Endodermal cell (in vitro differentiated cells): ENCODE results near the gene KATNBL1. TPM values are rescaled to one million over a fixed set of nuclear protein-coding genes. Genes with fewer than 3 reads are reported as not detected.

Experiments used
- DNase-seq: peaks from one replicate; pipeline ENCODE4 v3.0.0-alpha.2; 2017
- H3K27ac ChIP-seq: 2 replicates; pipeline ENCODE4 v1.5.1; 2013; ENCODE audit warnings: mild to moderate bottlenecking, low read depth, low read length, moderate library complexity
- H3K27me3 ChIP-seq: 2 replicates; pipeline ENCODE4 v1.6.1; 2013; ENCODE audit warnings: mild to moderate bottlenecking, low read length, moderate library complexity; ENCODE audit not compliant: insufficient read depth, control insufficient read depth, poor library complexity, severe bottlenecking
- H3K36me3 ChIP-seq: 2 replicates; pipeline ENCODE4 v1.7.0; 2013; ENCODE audit warnings: mild to moderate bottlenecking, low read length, moderate library complexity; ENCODE audit not compliant: control insufficient read depth, insufficient read depth
- H3K4me1 ChIP-seq: one replicate; pipeline ENCODE4 v1.7.0; 2013; ENCODE audit warnings: low read length; ENCODE audit not compliant: control insufficient read depth, insufficient read depth
- H3K4me3 ChIP-seq: 2 replicates; pipeline ENCODE4 v1.5.1; 2013; ENCODE audit warnings: mild to moderate bottlenecking, low read length, moderate library complexity
- H3K9ac ChIP-seq: 2 replicates; pipeline ENCODE4 v1.6.1; 2013; ENCODE audit warnings: mild to moderate bottlenecking, low read length, moderate library complexity; ENCODE audit not compliant: poor library complexity, severe bottlenecking; ENCODE audit errors: extremely low read depth
- H3K9me3 ChIP-seq: 2 replicates; pipeline ENCODE4 v1.6.1; 2013; ENCODE audit warnings: mild to moderate bottlenecking, low read length, moderate library complexity; ENCODE audit not compliant: control insufficient read depth
- H3K27ac Mint-ChIP-seq: 2 replicates; pipeline ENCODE4 v1.8.0; 2020; ENCODE audit warnings: mixed read lengths
- H3K27me3 Mint-ChIP-seq: 2 replicates; pipeline ENCODE4 v1.8.0; 2021; ENCODE audit warnings: mild to moderate bottlenecking, mixed read lengths; ENCODE audit not compliant: insufficient read depth
- H3K36me3 Mint-ChIP-seq: 2 replicates; pipeline ENCODE4 v1.8.0; 2020; ENCODE audit warnings: low read depth, mixed read lengths
- H3K4me1 Mint-ChIP-seq: 2 replicates; pipeline ENCODE4 v1.8.0; 2020; ENCODE audit warnings: mixed read lengths
- H3K4me3 Mint-ChIP-seq: 2 replicates; pipeline ENCODE4 v1.8.0; 2020; ENCODE audit warnings: mild to moderate bottlenecking, moderate library complexity, mixed read lengths
- H3K9me3 Mint-ChIP-seq: 2 replicates; pipeline ENCODE4 v1.8.0; 2020; ENCODE audit warnings: mild to moderate bottlenecking, mixed read lengths
- WGBS, 2 experiments: methylation state at CpG; one replicate each; pipeline versions ENCODE4 v1.1.5 to v1.1.7; 2013; ENCODE audit warnings: missing lambda C conversion rate in 2 of 2, mixed read lengths in 1 of 2; ENCODE audit not compliant: insufficient coverage in 1 of 2, insufficient read length in 1 of 2; 5-methylcytosine and 5-hydroxymethylcytosine counted together
- total RNA-seq, 2 donors: library from RNA; stranded (reverse); fragmentation: NEBNext Ultra II Directional in 1 of 2; extraction: Animal tissue kit (Norgen Biotek cat#: 25700) in 1 of 2; gene quantifications; 2 replicates in 1 of 2; 3 replicates in 1 of 2; pipeline ENCODE4 v1.2.1, GENCODE V29; 2021
- TF ChIP-seq, protein P1 (sequence below): fragments of 200-600 bp; sonication (generic); conservative IDR thresholded peaks from 2 replicates; pipeline ENCODE4 v1.5.0; 2021; ENCODE audit warnings: antibody characterized with exemption, mild to moderate bottlenecking

Gene KATNBL1
- total RNA-seq, 2 donors from 2014 or later, result 54.3 to 71.8 TPM

DNA sequence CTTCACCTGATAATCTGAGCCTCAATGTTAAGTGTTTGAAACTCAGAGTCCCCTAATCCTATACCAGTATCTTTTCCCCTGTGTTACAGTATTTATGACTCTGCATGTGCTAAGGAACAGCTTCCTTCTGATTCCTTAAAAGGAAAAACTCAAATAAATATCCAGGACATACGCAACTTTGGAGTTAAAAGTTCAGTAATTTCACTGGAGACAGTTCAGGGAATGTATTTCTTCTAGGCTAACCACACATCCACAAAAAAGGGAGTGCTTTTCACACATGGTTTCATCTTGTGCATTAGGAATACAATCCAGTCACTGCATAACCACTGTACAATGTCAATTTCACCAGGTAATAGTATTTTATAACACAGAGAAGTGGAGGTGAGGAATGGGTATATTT, 77.0 kb downstream of the KATNBL1 start:
- Histone ChIP-seq H3K27me3 (no peaks in the 10 kb centered on the region), H3K9ac (no peak overlapping the region), H3K36me3 (no peaks in the 10 kb centered on the region), H3K4me3 (no peak overlapping the region), H3K27ac (no peak overlapping the region), H3K4me1 (no peaks in the 10 kb centered on the region), H3K9me3 (no peaks in the 10 kb centered on the region)
- DNase-seq, result no peak
- H3K4me3 Mint-ChIP-seq, result no peak overlapping the region
- H3K27ac Mint-ChIP-seq, result no peak overlapping the region
- 100% methylated on average over 1 of the region's 1 CpG; no CpG with 5 or more reads in 1 of the 2 experiments for WGBS, 2 experiments
- no peaks in the 10 kb centered on the region for H3K27me3 Mint-ChIP-seq
- H3K9me3 Mint-ChIP-seq, result no peaks in the 10 kb centered on the region
- no peaks in the 10 kb centered on the region for H3K4me1 Mint-ChIP-seq
- TF ChIP-seq, protein P1, sequence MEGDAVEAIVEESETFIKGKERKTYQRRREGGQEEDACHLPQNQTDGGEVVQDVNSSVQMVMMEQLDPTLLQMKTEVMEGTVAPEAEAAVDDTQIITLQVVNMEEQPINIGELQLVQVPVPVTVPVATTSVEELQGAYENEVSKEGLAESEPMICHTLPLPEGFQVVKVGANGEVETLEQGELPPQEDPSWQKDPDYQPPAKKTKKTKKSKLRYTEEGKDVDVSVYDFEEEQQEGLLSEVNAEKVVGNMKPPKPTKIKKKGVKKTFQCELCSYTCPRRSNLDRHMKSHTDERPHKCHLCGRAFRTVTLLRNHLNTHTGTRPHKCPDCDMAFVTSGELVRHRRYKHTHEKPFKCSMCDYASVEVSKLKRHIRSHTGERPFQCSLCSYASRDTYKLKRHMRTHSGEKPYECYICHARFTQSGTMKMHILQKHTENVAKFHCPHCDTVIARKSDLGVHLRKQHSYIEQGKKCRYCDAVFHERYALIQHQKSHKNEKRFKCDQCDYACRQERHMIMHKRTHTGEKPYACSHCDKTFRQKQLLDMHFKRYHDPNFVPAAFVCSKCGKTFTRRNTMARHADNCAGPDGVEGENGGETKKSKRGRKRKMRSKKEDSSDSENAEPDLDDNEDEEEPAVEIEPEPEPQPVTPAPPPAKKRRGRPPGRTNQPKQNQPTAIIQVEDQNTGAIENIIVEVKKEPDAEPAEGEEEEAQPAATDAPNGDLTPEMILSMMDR, result no peak
- peaks cover 10% of the 10 kb centered on the region for H3K36me3 Mint-ChIP-seq

DNA sequence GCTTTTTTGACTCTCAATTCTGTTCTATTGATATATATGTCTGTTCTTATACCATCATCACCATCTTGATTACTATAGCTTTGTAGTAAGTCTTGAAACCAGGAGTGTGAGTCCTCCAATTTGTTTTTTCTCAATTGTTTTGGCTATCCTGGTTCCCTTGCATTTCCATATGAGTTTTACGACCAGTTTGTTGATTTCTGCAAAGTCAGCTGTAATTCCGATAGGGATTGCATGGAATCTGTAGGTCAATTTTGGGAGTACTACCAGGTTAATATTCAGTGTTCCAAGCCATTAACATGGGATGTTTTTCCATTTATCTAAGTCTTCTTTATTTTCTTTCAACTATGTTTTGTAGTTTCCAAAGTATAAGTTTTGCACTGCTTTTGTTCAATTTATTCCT, 81.0 kb downstream of the KATNBL1 start:
- Mint-ChIP-seq H3K9me3 (no peaks in the 10 kb centered on the region), H3K27me3 (no peaks in the 10 kb centered on the region), H3K4me3 (no peak overlapping the region), H3K36me3 (no peaks in the 10 kb centered on the region), H3K27ac (no peak overlapping the region), H3K4me1 (no peaks in the 10 kb centered on the region)
- H3K36me3 ChIP-seq, result no peaks in the 10 kb centered on the region
- H3K9me3 ChIP-seq, result no peaks in the 10 kb centered on the region
- H3K4me3 ChIP-seq, result no peak overlapping the region
- no peaks in the 10 kb centered on the region for H3K4me1 ChIP-seq
- 48 to 50% methylated on average over 2 of the region's 2 CpGs for WGBS, 2 experiments
- no peak overlapping the region for H3K27ac ChIP-seq
- TF ChIP-seq, protein P1, result no peak
- no peaks in the 10 kb centered on the region for H3K27me3 ChIP-seq
- DNase-seq, result no peak
- H3K9ac ChIP-seq, result no peak overlapping the region

DNA sequence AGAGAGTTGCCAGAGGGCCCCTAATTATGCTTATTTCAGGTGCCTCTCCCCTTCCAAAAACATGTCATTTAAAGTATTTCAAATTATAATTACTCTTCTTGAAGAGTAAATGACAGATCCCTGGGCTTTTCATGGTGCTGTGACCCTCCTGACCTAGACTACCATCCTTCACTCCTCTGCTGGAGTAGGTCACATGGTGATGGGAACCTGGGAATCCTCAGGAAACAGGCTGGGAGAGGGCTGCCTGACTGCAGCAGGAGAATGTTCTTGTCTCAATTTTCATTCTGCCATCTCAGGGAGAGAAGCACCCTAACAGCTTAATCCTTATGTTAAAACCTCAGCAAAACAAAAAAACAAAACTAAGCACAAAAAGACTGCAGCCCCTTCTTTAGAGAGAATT, 83.4 kb downstream of the KATNBL1 start:
- H3K9ac ChIP-seq, result no peak overlapping the region
- Mint-ChIP-seq H3K4me1 (no peaks in the 10 kb centered on the region), H3K4me3 (no peak overlapping the region), H3K27ac (no peak overlapping the region), H3K9me3 (peaks cover 6% of the 10 kb centered on the region), H3K36me3 (no peaks in the 10 kb centered on the region), H3K27me3 (no peaks in the 10 kb centered on the region)
- no peaks in the 10 kb centered on the region for H3K36me3 ChIP-seq
- peaks cover 4% of the 10 kb centered on the region for H3K9me3 ChIP-seq
- DNase-seq, result no peak
- TF ChIP-seq, protein P1, result no peak
- no peak overlapping the region for H3K4me3 ChIP-seq
- no peak overlapping the region for H3K27ac ChIP-seq
- H3K27me3 ChIP-seq, result no peaks in the 10 kb centered on the region
- H3K4me1 ChIP-seq, result no peaks in the 10 kb centered on the region
